HG03521 (cell line): ENCODE results near the gene C14orf180.

ENCODE experiments used
- ATAC-seq: cut with Tn5 transposase; IDR thresholded peaks from one replicate; pipeline ENCODE4 v1.9.1; 2021; ENCODE audit warnings: mild to moderate bottlenecking, moderate library complexity; ENCODE audit not compliant: unreplicated experiment

C14orf180 gene

DNA sequence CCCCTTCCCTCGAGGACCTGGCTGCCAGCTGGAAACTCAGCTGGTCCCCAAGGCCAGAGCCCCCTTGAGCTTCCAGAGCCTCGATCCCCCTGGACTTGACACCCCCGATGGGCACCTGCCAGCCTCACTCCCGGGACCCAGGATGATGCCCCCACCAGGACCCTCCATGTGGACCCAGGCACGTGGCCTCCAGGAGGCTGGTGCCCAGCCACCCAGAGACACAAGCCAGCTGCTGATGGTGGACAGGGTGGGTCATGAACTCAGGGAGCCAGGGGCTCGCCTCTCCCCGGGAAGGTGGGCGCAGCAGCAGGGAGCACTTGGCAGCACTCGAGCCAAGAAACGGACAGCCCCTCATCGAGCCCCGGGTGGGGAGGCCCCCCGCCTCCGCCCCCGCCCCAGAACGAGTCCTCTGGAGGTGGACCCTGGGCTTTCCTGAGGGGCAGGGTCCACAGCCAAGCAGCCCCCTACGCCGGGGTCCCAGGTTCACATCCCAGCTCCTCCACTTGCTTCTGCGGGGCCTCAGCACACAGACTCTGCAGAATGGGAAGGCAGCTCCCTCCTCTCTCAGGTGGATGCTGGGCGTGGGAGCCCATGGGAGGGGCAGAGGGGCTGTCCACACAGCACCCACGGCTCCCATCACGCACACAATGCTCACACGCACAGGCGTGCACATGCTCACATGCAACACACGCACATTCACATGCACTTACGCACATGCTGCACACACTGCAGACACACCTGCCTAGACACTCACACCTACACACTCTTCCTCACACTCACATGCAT, 12.1 kb downstream of the C14orf180 start:
- no peak for ATAC-seq

DNA sequence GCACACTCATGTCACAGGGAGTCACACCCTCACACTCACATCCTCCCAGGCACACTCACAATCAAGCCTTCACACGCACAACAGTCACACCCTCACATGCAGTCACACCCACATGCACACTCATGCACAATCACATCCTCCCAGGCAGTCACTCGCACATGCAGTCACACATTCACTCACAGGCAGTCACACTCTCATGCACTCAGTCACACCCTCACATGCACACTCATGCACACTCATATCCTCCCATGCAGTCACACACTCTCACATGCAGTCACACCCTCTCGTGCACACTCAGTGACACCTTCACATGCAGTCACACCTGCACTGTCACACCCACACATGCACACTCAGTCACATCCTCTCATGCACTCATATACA, 12.7 kb downstream of the C14orf180 start:
- no peak for ATAC-seq

GRCh38 chr14:104592785-104593184, 13.2 kb downstream of the C14orf180 start:
- ATAC-seq: no peak

DNA sequence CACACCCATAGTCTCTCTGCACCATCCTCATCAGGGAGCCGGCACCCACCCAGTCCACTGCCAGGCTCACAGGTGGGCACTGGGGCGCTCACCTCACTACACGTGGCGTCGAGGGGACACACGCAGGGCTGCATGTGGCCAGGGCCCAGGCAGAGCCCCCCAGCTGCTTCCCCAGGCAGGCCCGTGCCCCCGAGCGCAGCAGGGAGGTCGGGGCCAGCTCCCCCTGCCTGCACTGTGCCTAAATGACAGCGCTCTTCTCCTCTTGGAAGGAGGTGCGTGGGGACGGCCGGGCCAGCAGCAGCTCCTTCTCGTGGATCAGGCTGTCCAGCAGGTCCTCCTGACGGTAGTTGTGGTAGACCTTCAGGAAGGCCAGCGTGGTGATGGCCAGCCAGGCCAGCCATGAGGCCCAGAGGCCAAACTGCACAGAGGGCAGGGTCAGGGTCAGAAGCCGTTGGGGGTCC, 13.7 kb downstream of the C14orf180 start:
- no peak for ATAC-seq

DNA sequence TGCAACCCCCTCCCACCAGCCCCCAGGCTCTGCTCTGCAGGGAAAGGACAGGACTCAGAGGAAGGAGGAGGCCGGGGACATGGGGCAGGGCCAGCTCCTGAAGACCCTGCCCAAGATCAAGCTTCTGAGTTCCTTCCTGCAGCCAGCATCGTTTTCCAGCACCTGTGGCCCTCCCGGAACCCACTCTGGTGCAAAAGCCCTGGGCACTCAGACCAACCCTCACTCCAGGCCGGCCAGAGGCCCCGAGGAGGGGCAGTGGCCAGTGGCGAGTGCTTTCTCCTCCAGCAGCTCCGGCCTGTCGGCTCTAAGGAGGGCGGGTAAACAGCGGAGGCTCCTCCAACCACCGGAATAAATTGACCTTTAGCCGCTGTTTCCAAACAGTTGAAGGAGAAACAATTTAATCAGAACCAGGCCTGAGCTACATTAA, 14.2 kb downstream of the C14orf180 start:
- ATAC-seq: no peak

DNA sequence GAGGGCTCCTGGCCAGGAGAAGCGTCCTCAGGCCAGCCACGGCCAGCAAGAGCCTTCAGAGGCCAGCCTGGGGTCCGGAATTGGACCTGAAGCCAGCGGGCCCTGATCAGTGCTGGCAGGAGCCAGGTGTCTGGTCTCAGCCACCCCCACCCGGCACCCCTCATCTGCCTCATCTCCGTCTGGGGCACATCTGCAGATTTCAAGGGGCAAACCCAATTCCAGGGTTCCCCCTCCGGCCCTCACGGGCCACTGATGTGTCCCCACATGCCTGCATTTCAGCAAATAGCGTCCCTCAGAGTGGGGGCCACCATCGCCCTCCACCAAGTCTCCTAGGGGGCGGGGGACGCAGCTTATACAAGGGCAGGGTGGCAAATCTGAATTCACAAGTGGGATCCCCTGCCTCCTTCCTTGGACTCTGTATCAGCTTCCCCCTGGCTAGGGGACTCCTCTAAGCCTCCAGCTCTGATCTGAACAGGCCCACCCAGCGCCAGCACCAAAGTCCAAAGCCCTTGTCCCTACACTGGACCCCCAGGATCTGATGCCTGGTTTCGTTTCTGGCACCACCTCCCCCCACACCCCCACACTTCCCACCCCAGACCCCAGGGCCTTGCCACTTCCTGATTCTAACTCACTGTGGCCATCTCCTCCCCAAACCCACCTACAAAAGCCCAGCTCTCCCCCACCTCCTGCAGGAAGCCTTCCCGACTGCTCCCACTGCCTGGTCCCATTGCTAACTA, 14.9 kb downstream of the C14orf180 start:
- ATAC-seq: no peak

DNA sequence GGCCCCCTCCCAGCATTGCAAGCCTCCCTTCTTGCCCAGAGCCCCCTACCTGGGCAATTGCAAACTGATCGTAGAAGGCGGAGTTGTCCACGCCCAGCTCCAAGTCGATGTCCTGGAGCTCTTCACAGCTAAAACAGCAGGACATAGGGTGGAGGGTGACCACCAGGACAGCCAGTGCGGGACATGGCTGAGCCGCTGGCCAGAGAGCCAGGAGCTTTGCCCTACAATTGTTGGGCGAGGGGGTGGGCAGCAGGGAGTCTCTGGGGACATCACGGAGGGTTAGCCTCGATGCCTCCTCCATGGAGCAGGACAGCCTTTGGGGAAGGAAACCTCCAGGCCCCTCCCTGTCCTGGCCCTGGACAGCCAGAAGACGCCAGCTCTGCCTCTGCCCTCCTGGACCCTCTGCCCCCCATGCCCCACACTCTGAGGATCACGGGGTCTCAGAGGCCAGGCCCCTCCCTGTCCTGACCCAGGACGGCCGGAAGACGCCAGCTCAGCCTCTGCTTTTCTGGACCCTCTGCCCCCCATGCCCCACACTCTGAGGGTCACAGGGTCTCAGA, 15.6 kb downstream of the C14orf180 start:
- no peak for ATAC-seq

DNA sequence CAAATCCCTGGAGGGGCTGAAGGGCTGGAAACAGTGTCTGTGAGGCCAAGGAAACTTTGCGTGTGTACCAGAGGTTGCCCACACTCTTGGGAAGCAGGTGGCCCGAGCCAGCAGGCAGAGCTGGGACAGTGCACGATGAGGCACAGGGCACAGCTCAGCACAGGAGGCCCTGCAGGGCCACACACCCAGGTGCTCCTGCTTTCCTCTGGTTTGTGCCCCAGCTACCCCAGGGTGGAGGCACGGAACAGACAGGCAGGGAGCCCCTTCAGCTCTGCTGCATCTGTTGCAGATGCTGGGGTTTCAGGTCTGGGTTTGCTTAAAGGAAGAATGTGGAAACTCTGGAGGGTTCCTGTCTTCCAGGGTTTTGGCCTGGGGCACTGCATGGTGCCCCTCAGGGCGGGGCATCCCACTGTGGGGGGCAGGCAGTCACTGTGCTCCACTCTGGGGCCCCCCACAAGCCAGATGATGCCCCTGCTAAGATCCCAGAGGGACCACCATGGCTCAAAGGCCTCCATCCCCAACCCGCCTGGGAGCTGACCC, 16.4 kb downstream of the C14orf180 start:
- ATAC-seq: no peak

GRCh38 chr14:104596451-104596918, 16.9 kb downstream of the C14orf180 start:
- no peak for ATAC-seq

- ATAC-seq: no peak
Observed at GRCh38 chr14:104596927-104597351, 17.4 kb downstream of the C14orf180 start.

GRCh38 chr14:104597576-104597975, 18.0 kb downstream of the C14orf180 start:
- ATAC-seq: no peak

DNA sequence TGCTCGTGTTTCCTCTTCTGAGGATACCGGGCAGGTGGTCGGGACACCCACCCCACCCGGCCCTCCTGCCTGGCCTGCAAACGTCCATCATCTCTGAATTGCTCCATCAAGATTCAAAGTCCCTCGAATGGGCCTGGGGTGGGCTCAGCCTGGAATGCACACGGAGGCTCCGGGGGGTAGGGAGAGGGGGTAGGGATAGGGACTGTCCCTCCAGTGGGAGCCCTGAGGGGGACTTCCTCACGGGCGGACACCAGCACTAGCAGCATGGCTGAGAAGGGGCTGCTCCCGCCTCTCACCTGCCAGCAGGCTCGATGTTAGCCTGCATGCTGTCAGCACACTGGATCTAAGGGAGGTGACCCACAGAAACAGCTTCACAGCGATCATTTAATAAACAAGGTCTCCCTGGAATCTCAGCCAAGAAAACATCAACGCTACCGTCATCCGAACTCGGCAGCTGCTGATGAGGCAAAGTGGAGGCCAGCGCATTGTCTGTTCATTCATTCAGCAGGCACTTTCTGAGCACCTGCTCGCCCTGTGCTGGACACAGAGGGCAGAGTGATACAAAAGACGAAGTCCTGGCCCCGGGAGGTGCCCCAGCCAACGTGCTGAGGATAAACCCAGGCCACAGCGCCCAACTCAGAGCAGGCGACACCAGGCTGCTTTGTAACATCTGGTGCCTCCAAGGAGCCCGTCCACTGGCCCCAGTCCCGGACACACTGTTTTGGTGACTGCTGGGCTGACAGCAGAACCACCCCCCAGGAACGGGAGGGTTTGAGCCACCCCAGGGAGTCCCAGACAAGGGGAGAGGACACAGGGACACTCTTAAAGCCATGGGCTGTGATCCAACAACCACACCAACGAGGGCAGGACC, 18.7 kb downstream of the C14orf180 start:
- ATAC-seq: no peak

GRCh38 chr14:104598910-104599273, 19.3 kb downstream of the C14orf180 start:
- ATAC-seq: no peak

GRCh38 chr14:104599446-104599845, 19.9 kb downstream of the C14orf180 start:
- ATAC-seq: no peak

GRCh38 chr14:104600141-104600643, 20.6 kb downstream of the C14orf180 start:
- no peak for ATAC-seq

GRCh38 chr14:104600805-104601204, 21.2 kb downstream of the C14orf180 start:
- ATAC-seq: no peak

GRCh38 chr14:104601786-104602185, 22.2 kb downstream of the C14orf180 start:
- no peak for ATAC-seq

- no peak for ATAC-seq
Observed at GRCh38 chr14:104602315-104602932, 22.9 kb downstream of the C14orf180 start.

- no peak for ATAC-seq
Observed at GRCh38 chr14:104602933-104603325, 23.4 kb downstream of the C14orf180 start.
